Tibial nerve (tissue), 4 donors: ENCODE results near the gene MMEL1. TPM values are rescaled to one million over a fixed set of nuclear protein-coding genes. Genes with fewer than 3 reads are reported as not detected.
A peak's percentile ranks its signal among the peaks of the same experiment; 100 is the strongest.

ENCODE experiments used
- DNase-seq, 2 donors: peaks; one replicate each; pipeline ENCODE4 v3.0.0-alpha.2; 2019; ENCODE audit warnings: low spot score in 2 of 2
- H3K27ac ChIP-seq, 4 donors: fragments of 200-600 bp; sonication (generic) in 3 of 4; one replicate each; pipeline ENCODE4 v1.5.1; 2017 to 2019; ENCODE audit warnings: mild to moderate bottlenecking in 1 of 4
- H3K27me3 ChIP-seq, 2 donors: fragments of 200-600 bp; sonication (generic) in 1 of 2; one replicate each; pipeline versions ENCODE4 v1.5.1 to v1.6.0; 2017 to 2019
- H3K36me3 ChIP-seq, 3 donors: fragments of 200-600 bp; sonication (generic); one replicate each; pipeline ENCODE4 v1.5.1; 2018 to 2019
- H3K4me1 ChIP-seq, 4 donors: fragments of 200-600 bp; sonication (generic) in 3 of 4; one replicate each; pipeline ENCODE4 v1.5.1; 2017 to 2019
- H3K4me3 ChIP-seq, 4 donors: fragments of 200-600 bp; sonication (generic) in 3 of 4; one replicate each; pipeline ENCODE4 v1.5.1; 2017 to 2019; ENCODE audit warnings: mild to moderate bottlenecking in 1 of 4, moderate library complexity in 1 of 4
- H3K9me3 ChIP-seq, 4 donors: fragments of 200-600 bp; sonication (generic) in 3 of 4; one replicate each; pipeline ENCODE4 v1.5.1; 2017 to 2019
- EP300 ChIP-seq, 2 donors: sonication (generic); formaldehyde crosslinking; IDR thresholded peaks; one replicate each; pipeline ENCODE4 v1.6.1; 2017; ENCODE audit warnings: antibody characterized with exemption in 2 of 2, mild to moderate bottlenecking in 1 of 2
- POLR2A ChIP-seq, 2 donors: fragments of 450-650 bp; IDR thresholded peaks; one replicate each; pipeline ENCODE4 v1.6.1; 2017; ENCODE audit warnings: antibody characterized with exemption in 2 of 2, mild to moderate bottlenecking in 2 of 2, moderate library complexity in 2 of 2
- WGBS, 2 donors: methylation state at CpG; one replicate each; pipeline ENCODE4 v1.1.5; 2018; 5-methylcytosine and 5-hydroxymethylcytosine counted together
- total RNA-seq, 4 donors: library from RNA; depleted of rRNA; stranded (reverse); fragments of >200 nt; gene quantifications; one replicate each; pipeline ENCODE4 v1.1.0, GENCODE V29; 2016
- TF ChIP-seq, protein P1 (sequence below), 5 experiments: fragments of 200-600 bp in 3 of 5; fragments of 450-650 bp in 2 of 5; sonication (generic) in 3 of 5; IDR thresholded peaks; one replicate each; pipeline ENCODE4 v1.5.1; 2016 to 2019; ENCODE audit warnings: antibody characterized with exemption in 5 of 5, mild to moderate bottlenecking in 3 of 5, moderate library complexity in 2 of 5

The MMEL1 gene
- total RNA-seq, 4 donors from 2014 or later = 0.21 to 2.2 TPM; not detected in 2

DNA sequence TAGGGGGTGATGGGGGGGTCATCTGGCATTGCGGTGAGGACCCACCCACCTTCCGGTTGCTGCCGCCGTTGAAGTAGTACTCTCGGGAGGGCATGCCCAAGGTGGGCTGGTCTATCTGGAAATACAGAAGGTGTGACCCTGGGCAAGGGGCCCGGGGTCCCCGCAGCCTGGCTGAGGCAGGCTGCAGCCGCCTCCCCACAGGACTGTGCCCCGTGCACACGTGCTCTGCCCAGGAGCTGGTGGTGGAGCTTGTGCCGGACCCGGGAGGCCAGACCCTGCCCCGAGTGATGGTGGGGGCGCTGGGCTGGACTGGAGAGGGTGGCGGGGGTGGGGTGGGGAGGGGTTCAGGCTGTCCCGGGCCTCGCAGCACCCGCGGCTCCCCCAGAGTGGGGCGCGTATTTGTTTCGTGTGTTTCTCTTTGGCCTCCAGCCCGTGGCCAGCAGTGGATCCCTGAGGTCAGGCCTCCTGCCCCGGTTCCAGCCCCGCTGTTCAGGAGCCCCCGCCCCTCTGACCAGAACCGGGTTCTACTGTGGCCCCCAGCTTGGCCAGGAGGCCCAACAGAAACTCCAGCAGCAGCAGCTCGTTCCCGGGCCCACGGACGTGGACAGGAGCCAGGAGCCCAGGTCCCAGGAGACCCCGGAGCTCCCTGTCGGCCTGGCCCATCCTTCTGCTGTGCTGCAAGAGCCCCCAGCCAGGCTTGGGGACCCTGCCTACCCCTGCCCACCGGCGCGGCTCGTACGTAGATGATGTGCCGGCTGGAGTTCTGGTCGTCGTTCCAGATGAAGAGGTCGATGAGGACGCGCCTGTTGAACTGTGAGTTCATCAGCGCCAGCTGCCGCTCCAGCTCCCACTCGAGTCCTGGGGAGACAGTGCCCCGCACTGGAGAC is 27.1 kb downstream of the MMEL1 start:
- Histone ChIP-seq H3K27ac (no peak overlapping the region), H3K4me1 (peaks cover 0 to 14% (median under 1%) of the 10 kb centered on the region in 4 donors), H3K27me3 (peaks cover 0 to 6% of the 10 kb centered on the region in 2 donors), H3K4me3 (no peak overlapping the region), H3K9me3 (peaks cover 0 to 14% (median 0%) of the 10 kb centered on the region in 4 donors), H3K36me3 (no peaks in the 10 kb centered on the region)
- peak in 1 of 2 donors; percentile 9 for DNase-seq
- TF ChIP-seq EP300 (IDR thresholded peaks at IDR 0.05) = no peak
- WGBS, 2 donors = 77 to 85% methylated on average over 20 to 35 of the region's 48 CpGs

DNA sequence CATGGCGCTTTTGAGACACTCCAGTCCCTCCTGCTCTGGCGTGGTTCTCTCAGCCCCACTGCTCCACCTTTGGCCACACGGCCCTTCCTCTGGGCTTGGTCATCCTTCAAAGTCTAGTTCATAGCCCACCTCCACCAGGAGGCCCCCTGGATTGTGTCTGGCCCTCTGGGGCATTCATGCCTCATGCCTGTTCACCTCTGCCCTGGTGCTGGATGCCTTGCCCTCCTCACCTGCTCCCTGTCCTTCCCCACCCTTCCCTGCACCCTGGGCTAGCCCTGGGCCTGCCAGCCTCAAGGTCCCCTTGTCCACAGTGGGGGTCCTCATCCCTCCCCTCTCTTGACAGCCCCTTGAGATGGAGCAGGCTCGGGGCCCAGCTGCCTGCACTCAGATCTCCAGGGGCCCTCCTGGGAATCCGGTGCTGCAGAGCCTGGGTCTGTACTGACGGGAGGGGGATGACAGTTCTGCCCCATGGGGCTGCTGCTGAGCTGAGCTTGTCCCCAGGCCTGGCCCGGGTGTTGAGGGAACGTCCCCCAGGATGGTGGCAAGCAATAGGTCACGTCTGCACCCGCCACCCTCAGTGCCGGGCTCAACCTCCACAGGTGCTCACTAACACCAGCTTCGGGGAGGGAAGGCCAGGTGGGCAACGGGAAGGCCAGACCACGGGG is 27.8 kb downstream of the MMEL1 start:
- H3K27ac ChIP-seq = no peak overlapping the region
- peaks cover 0 to 19% (median 0%) of the 10 kb centered on the region in 4 donors for H3K9me3 ChIP-seq
- no peak overlapping the region for H3K4me3 ChIP-seq
- 76 to 85% methylated on average over 8 to 12 of the region's 14 CpGs for WGBS, 2 donors
- peaks cover 0 to 9% (median 0%) of the 10 kb centered on the region in 4 donors for H3K4me1 ChIP-seq
- no peaks in the 10 kb centered on the region for H3K36me3 ChIP-seq
- H3K27me3 ChIP-seq = peaks cover 0 to 6% of the 10 kb centered on the region in 2 donors
- TF ChIP-seq EP300 (IDR thresholded peaks at IDR 0.05) = no peak
- TF ChIP-seq POLR2A (IDR thresholded peaks at IDR 0.05) = no peak
- TF ChIP-seq, protein P1, sequence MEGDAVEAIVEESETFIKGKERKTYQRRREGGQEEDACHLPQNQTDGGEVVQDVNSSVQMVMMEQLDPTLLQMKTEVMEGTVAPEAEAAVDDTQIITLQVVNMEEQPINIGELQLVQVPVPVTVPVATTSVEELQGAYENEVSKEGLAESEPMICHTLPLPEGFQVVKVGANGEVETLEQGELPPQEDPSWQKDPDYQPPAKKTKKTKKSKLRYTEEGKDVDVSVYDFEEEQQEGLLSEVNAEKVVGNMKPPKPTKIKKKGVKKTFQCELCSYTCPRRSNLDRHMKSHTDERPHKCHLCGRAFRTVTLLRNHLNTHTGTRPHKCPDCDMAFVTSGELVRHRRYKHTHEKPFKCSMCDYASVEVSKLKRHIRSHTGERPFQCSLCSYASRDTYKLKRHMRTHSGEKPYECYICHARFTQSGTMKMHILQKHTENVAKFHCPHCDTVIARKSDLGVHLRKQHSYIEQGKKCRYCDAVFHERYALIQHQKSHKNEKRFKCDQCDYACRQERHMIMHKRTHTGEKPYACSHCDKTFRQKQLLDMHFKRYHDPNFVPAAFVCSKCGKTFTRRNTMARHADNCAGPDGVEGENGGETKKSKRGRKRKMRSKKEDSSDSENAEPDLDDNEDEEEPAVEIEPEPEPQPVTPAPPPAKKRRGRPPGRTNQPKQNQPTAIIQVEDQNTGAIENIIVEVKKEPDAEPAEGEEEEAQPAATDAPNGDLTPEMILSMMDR (IDR thresholded peaks at IDR 0.05) = no peak
- DNase-seq = peak in 1 of 2 donors; percentile 11

DNA sequence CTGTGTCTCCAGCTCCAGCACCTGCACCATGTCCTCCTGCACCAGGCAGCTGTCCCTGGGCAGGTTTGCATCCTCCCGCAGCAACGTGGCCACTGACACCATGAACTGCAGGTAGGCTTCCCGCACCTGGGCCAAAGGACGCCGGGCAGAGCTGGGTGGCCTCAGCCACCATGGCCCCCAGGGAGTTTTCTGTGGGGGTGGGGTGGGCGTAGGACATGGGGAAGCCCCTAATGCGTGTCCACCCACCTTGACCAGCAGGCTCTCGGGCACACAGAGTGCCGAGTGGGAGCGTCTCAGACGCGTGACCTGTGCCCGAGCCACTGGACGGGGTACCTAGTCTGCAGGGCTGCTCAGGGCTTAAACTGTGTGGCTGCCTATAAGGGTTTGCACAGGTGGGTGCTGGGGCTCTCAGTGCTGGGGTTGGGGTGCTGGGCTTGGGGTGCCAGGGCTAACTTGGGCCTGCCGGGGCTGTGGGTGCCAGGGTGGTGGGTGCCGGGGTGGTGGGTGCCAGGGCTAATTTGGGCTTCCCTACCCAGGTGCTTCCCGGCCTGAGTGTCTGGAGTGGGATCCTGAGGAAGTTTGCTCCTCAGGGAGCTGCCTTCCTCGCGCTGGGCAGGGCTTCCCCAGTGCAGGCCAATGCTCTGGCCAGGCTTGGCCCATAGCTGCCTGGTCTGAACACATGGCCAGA is 28.5 kb downstream of the MMEL1 start:
- WGBS, 2 donors = 72 to 100% methylated on average over 5 to 6 of the region's 19 CpGs
- H3K4me3 ChIP-seq = no peak overlapping the region
- TF ChIP-seq POLR2A (IDR thresholded peaks at IDR 0.05) = no peak
- no peak for TF ChIP-seq EP300 (IDR thresholded peaks at IDR 0.05)
- TF ChIP-seq, protein P1 (IDR thresholded peaks at IDR 0.05) = no peak
- no peaks in the 10 kb centered on the region for H3K36me3 ChIP-seq
- H3K27ac ChIP-seq = no peak overlapping the region
- H3K4me1 ChIP-seq = peaks cover 0 to 9% (median 0%) of the 10 kb centered on the region in 4 donors
- H3K9me3 ChIP-seq = peaks cover 0 to 26% (median 0%) of the 10 kb centered on the region in 4 donors
- peaks cover 0 to 6% of the 10 kb centered on the region in 2 donors for H3K27me3 ChIP-seq
- DNase-seq = peak in 1 of 2 donors; percentile 8

DNA sequence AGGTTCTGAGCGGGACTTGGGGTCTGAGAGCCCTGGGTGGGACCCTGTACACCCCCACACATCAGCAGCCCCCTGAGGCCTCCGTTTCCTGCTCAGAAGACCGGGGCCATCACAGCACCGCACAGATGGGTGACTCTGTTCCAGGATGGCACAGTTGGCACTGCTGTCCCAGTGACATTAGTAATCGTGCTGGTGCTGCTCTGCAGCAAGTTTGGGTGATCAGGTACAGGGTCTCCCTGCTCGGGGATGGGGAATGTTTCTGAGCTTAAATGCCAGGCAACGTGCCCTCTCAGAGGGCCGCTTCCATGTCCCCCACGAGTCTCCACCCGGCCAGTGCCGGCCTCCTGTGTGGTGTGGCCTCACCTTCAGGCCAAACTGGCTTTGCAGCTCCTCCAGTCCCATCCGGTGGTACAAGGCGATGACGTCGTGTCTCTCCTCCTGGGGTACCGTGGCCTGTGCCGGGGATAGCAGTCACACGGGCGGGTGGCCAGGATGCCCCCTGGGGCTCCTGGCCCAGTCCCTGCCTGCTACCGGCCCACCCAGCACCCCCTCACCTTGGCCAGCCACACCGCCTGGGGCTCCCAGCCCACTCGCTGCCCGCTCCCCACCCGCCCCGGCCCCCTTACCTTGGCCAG is 29.2 kb downstream of the MMEL1 start:
- peak in 1 of 2 donors; percentile 7 for DNase-seq
- Histone ChIP-seq H3K27me3 (peaks cover 0 to 6% of the 10 kb centered on the region in 2 donors), H3K4me3 (no peak overlapping the region), H3K4me1 (peaks cover 0 to 9% (median 0%) of the 10 kb centered on the region in 4 donors), H3K36me3 (no peaks in the 10 kb centered on the region), H3K9me3 (peaks cover 0 to 32% (median 3%) of the 10 kb centered on the region in 4 donors), H3K27ac (no peak overlapping the region)
- no peak for TF ChIP-seq EP300 (IDR thresholded peaks at IDR 0.05)
- TF ChIP-seq, protein P1 (IDR thresholded peaks at IDR 0.05) = no peak
- TF ChIP-seq POLR2A (IDR thresholded peaks at IDR 0.05) = no peak
- 79 to 85% methylated on average over 19 of the region's 25 CpGs for WGBS, 2 donors
